ENCODE results near the gene DIRAS1. TPM values are rescaled to one million over a fixed set of nuclear protein-coding genes. Genes with fewer than 3 reads are reported as not detected.

DIRAS1 gene
- total RNA-seq, 4 donors from 2014 or later, result 0.62 to 2.5 (median 2.0) TPM; not detected in 1

GRCh38 chr19:2767688-2768087 lies 46.5 kb upstream of the DIRAS1 start:
- ATAC-seq (no peak), DNase-seq (no peak)
- Histone ChIP-seq H3K4me1 (peaks cover 21 to 35% of the 10 kb centered on the region in 2 donors), H3K27ac (no peak overlapping the region), H3K9me3 (no peaks in the 10 kb centered on the region), H3K4me3 (no peak overlapping the region), H3K36me3 (peaks cover 0 to 51% of the 10 kb centered on the region in 2 donors), H3K27me3 (no peaks in the 10 kb centered on the region)
- in situ Hi-C loops (cut with MboI; ENCODE audit: low sequenced_read_pairs in 4 of 4), result no loop called here
- intact Hi-C loops (cut with DNase I; ENCODE audit: low total_unique reads), result no loop called here
- TF ChIP-seq POLR2A (IDR thresholded peaks at IDR 0.05), result no peak
- TF ChIP-seq CTCF (IDR thresholded peaks at IDR 0.05 in 4 of 5, conservative IDR thresholded peaks at IDR 0.05 in 1 of 5), result no peak

- Histone ChIP-seq H3K4me1 (peaks cover 19 to 28% of the 10 kb centered on the region in 2 donors), H3K27me3 (no peaks in the 10 kb centered on the region), H3K27ac (no peak overlapping the region), H3K36me3 (peaks cover 0 to 60% of the 10 kb centered on the region in 2 donors), H3K9me3 (no peaks in the 10 kb centered on the region), H3K4me3 (no peak overlapping the region)
- in situ Hi-C loops (cut with MboI; ENCODE audit: low sequenced_read_pairs in 4 of 4) (no loop called here), intact Hi-C loops (cut with DNase I; ENCODE audit: low total_unique reads) (no loop called here)
- TF ChIP-seq CTCF (IDR thresholded peaks at IDR 0.05 in 4 of 5, conservative IDR thresholded peaks at IDR 0.05 in 1 of 5) (no peak), POLR2A (IDR thresholded peaks at IDR 0.05) (no peak)
- DNase-seq, result no peak
- no peak for ATAC-seq
These were observed 45.6 kb upstream of the DIRAS1 start for GRCh38 chr19:2766594-2767372.

GRCh38 chr19:2765376-2765775 lies 44.2 kb upstream of the DIRAS1 start:
- Histone ChIP-seq H3K4me1 (peaks cover 6 to 14% of the 10 kb centered on the region in 2 donors), H3K4me3 (no peak overlapping the region), H3K27ac (no peak overlapping the region), H3K9me3 (no peaks in the 10 kb centered on the region), H3K36me3 (peaks cover 0 to 70% of the 10 kb centered on the region in 2 donors), H3K27me3 (no peaks in the 10 kb centered on the region)
- intact Hi-C loops (cut with DNase I; ENCODE audit: low total_unique reads) (no loop called here), in situ Hi-C loops (cut with MboI; ENCODE audit: low sequenced_read_pairs in 4 of 4) (no loop called here)
- ATAC-seq (no peak), DNase-seq (no peak)
- TF ChIP-seq POLR2A (IDR thresholded peaks at IDR 0.05) (no peak), CTCF (IDR thresholded peaks at IDR 0.05 in 4 of 5, conservative IDR thresholded peaks at IDR 0.05 in 1 of 5) (no peak)

GRCh38 chr19:2764945-2765344 lies 43.8 kb upstream of the DIRAS1 start:
- DNase-seq, result no peak

More at GRCh38 chr19:2764945-2765344, 43.8 kb upstream of the DIRAS1 start:
- TF ChIP-seq POLR2A (IDR thresholded peaks at IDR 0.05) (no peak), CTCF (IDR thresholded peaks at IDR 0.05 in 4 of 5, conservative IDR thresholded peaks at IDR 0.05 in 1 of 5) (no peak)
- intact Hi-C loops (cut with DNase I; ENCODE audit: low total_unique reads), result no loop called here
- H3K4me1 ChIP-seq, result peaks cover 2 to 10% of the 10 kb centered on the region in 2 donors
- no peak overlapping the region for H3K4me3 ChIP-seq
- H3K9me3 ChIP-seq, result no peaks in the 10 kb centered on the region
- in situ Hi-C loops (cut with MboI; ENCODE audit: low sequenced_read_pairs in 4 of 4), result no loop called here
- H3K27ac ChIP-seq, result no peak overlapping the region
- peaks cover 0 to 70% of the 10 kb centered on the region in 2 donors for H3K36me3 ChIP-seq
- no peaks in the 10 kb centered on the region for H3K27me3 ChIP-seq
- ATAC-seq, result no peak
